GM12801 (cell line): ENCODE results near the gene MTRF1L.

ENCODE experiments used
- TF ChIP-seq, protein P1 (sequence below): IDR thresholded peaks from one replicate; pipeline ENCODE4 v1.5.1; 2011; ENCODE audit warnings: control low read depth; ENCODE audit not compliant: insufficient read length; ENCODE audit errors: extremely low read depth

The MTRF1L gene

DNA sequence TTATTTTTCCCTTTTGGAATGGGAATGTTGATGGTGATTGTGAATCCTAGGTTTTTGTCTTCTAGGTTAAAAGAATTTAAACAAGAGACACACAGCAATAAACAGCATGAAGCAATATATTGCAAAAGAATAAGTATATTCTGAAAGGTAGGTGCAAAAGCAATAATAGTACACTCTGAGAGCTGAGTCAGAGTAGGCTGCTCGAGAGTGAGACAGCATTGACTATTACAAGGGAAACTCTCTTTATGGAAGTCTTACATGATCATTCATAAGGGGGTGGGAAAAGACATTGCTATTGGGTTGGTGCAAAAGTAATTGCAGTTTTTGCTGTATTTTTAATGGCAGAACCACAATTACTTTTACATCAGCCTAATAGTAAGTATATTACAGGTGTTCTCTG, 44.7 kb downstream of the MTRF1L start:
- TF ChIP-seq, protein P1, sequence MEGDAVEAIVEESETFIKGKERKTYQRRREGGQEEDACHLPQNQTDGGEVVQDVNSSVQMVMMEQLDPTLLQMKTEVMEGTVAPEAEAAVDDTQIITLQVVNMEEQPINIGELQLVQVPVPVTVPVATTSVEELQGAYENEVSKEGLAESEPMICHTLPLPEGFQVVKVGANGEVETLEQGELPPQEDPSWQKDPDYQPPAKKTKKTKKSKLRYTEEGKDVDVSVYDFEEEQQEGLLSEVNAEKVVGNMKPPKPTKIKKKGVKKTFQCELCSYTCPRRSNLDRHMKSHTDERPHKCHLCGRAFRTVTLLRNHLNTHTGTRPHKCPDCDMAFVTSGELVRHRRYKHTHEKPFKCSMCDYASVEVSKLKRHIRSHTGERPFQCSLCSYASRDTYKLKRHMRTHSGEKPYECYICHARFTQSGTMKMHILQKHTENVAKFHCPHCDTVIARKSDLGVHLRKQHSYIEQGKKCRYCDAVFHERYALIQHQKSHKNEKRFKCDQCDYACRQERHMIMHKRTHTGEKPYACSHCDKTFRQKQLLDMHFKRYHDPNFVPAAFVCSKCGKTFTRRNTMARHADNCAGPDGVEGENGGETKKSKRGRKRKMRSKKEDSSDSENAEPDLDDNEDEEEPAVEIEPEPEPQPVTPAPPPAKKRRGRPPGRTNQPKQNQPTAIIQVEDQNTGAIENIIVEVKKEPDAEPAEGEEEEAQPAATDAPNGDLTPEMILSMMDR, result no peak

DNA sequence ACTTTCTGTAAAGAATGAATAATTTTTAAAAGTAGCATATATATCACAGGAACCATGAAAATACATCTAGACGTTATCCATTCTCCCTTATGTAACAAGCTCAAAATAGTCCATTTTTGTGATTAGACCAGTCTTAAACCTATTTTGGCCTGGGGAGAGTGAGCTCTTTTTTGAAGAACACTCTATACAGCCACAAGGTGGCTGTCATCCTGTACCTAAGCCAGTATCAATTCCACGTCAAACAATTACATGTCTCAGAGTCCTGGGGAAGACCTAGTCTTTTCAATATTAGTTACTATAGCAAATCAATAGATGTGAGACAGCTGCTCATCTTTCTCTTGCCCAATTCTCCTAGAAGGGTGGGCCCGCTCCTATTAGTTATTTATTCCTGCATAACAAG, 48.1 kb downstream of the MTRF1L start:
- TF ChIP-seq, protein P1, result no peak

DNA sequence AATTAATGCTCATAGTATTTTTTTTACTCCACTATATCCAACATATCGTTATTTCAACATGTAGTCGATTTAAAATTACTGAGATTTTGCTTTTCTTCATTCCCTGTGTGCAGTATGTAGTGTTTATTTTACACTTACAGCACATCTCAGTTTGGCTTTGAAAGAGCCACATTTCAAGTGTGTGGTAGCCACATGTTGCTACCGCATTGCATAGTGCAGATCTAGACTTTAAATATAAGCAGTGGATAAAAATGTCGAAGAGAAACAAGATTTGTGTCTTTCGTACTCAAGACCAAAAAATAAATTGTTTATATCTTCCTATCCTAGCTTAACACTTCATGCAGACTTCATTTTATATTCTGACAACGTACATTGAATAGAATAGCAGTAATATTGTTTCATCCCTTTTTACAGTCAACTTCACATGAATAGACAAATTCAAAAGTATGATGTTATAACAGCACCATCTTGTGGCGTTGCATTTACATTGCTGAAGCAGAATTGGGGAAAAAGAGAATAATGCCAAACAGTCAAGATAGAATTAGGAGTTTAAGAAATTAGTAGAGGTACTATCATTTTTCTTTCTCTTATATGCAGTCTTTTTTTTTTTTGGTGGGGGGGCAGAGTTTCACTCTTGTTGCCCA, 49.5 kb downstream of the MTRF1L start:
- TF ChIP-seq, protein P1, result no peak

DNA sequence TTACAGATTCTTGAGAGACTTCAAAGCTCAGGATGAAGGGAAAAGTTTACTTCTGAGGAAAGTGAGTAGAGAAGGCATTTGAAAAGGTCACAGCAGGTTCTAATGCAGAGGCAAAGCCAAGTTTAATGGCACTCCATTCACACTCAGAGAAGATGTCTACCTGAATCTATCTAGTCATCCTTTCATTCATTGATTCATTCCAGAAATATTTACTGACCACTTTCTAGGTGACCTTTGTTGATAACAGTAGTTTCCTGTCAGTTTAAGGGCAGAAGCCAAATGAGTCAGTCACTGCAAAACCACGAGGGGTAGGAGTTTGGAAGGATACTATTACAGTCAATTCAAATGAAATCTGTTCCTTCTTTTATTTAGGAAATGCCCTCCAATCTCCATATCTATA, 50.5 kb downstream of the MTRF1L start:
- TF ChIP-seq, protein P1, result no peak

DNA sequence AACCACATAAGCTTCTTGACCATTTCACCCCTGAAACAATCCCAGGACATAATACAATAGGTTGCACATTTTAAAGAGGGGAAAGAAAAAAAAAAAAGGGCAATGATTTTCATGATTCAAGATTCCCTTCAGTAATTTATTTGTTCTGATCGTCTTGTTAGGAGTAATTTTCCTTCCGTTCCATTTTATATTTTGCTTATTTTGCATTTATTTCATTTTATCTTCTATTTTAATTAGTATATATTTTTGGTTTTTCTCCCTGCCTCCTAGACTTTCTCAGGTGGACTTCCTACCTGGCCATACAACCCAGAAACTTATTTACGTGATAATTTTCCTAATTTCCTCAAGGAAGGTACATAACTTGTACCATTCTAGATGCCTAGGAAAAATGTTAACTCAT, 52.3 kb downstream of the MTRF1L start:
- TF ChIP-seq, protein P1, result no peak

GRCh38 chr6:152948150-152948768, 54.2 kb downstream of the MTRF1L start:
- TF ChIP-seq, protein P1, result no peak

GRCh38 chr6:152946995-152947394, 55.5 kb downstream of the MTRF1L start:
- TF ChIP-seq, protein P1, result no peak
